Measurements from ENCODE around the gene ACTN2.

GRCh38 chr1:236759252-236759859, 73.1 kb downstream of the ACTN2 start:
- TF ChIP-seq CTCF (conservative IDR thresholded peaks at IDR 0.05) (peak; percentile 88), ZFX (IDR thresholded peaks at IDR 0.05) (no peak)

Measured in C4-2B (cell line).